ENCODE data around the gene FAM219A. TPM values are rescaled to one million over a fixed set of nuclear protein-coding genes. Genes with fewer than 3 reads are reported as not detected.

FAM219A gene
- total RNA-seq, 1 experiment from 2014 or later, result 38.6 TPM

GRCh38 chr9:34501372-34501771 lies 43.0 kb upstream of the FAM219A start:
- no peaks in the 10 kb centered on the region for H3K36me3 ChIP-seq (ENCODE audit: control insufficient read depth, insufficient read depth, low read length)
- H3K9me3 ChIP-seq (ENCODE audit: control insufficient read depth, insufficient read depth, low read depth, low read length), result no peaks in the 10 kb centered on the region
- no TSS peak for BruUV-seq (replicated peaks)
- TF ChIP-seq TCF7L2 (IDR thresholded peaks at IDR 0.05; ENCODE audit: low read depth, low read length) (no peak), CTCF (IDR thresholded peaks at IDR 0.05) (no peak), POLR2AphosphoS5 (IDR thresholded peaks at IDR 0.05; ENCODE audit: low read depth, low read length) (no peak), SIN3A (IDR thresholded peaks at IDR 0.05; ENCODE audit: borderline replicate concordance, insufficient read depth, low read depth, low read length) (no peak)
- TF ChIP-seq, protein P1, sequence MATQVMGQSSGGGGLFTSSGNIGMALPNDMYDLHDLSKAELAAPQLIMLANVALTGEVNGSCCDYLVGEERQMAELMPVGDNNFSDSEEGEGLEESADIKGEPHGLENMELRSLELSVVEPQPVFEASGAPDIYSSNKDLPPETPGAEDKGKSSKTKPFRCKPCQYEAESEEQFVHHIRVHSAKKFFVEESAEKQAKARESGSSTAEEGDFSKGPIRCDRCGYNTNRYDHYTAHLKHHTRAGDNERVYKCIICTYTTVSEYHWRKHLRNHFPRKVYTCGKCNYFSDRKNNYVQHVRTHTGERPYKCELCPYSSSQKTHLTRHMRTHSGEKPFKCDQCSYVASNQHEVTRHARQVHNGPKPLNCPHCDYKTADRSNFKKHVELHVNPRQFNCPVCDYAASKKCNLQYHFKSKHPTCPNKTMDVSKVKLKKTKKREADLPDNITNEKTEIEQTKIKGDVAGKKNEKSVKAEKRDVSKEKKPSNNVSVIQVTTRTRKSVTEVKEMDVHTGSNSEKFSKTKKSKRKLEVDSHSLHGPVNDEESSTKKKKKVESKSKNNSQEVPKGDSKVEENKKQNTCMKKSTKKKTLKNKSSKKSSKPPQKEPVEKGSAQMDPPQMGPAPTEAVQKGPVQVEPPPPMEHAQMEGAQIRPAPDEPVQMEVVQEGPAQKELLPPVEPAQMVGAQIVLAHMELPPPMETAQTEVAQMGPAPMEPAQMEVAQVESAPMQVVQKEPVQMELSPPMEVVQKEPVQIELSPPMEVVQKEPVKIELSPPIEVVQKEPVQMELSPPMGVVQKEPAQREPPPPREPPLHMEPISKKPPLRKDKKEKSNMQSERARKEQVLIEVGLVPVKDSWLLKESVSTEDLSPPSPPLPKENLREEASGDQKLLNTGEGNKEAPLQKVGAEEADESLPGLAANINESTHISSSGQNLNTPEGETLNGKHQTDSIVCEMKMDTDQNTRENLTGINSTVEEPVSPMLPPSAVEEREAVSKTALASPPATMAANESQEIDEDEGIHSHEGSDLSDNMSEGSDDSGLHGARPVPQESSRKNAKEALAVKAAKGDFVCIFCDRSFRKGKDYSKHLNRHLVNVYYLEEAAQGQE (IDR thresholded peaks at IDR 0.05; ENCODE audit: insufficient read depth in 1 of 2, low read depth in 2 of 2, low read length in 1 of 2), result no peak
- DNase-seq (ENCODE audit: low read depth, low spot score), result no peak
- no peak overlapping the region for H3K27ac ChIP-seq (ENCODE audit: low read length)
- ATAC-seq, result no peak
- peaks cover 14% of the 10 kb centered on the region for H3K4me1 ChIP-seq (ENCODE audit: control insufficient read depth, insufficient read depth, low read length)
- in situ Hi-C loops (cut with HindIII; ENCODE audit: low pct_unique_long_range_greater_than_20kb, low sequenced_read_pairs) (no loop called here), intact Hi-C loops (cut with micrococcal nuclease; ENCODE audit: unreplicated experiment) (loop anchor here (1.0 to 2.0 kb wide), 2 partner anchors 64 to 97 kb away; no protein-coding TSS in a partner anchor)
- ChIA-PET POLR2A (no interaction called here), CTCF (interaction anchor here (0.9 to 3.0 kb wide), 6 partner anchors 11 to 98 kb away, joined by 3 to 14 read pairs (median 4); no protein-coding TSS in a partner anchor)
- H3K4me3 ChIP-seq (ENCODE audit: low read depth in 2 of 2, low read length in 2 of 2), result no peak overlapping the region
- H3K27me3 ChIP-seq (ENCODE audit: control insufficient read depth, insufficient read depth, low read length), result no peaks in the 10 kb centered on the region

GRCh38 chr9:34500623-34501267 lies 42.4 kb upstream of the FAM219A start:
- H3K4me1 ChIP-seq (ENCODE audit: control insufficient read depth, insufficient read depth, low read length), result peaks cover 14% of the 10 kb centered on the region
- in situ Hi-C loops (cut with HindIII; ENCODE audit: low pct_unique_long_range_greater_than_20kb, low sequenced_read_pairs), result no loop called here
- ATAC-seq, result peak; percentile 80

More at GRCh38 chr9:34500623-34501267, 42.4 kb upstream of the FAM219A start:
- H3K4me3 ChIP-seq (ENCODE audit: low read depth in 2 of 2, low read length in 2 of 2), result no peak overlapping the region
- ChIA-PET CTCF (interaction anchor here (0.6 to 3.0 kb wide), 6 partner anchors 10 to 97 kb away, joined by 3 to 14 read pairs (median 4); no protein-coding TSS in a partner anchor), POLR2A (no interaction called here)
- H3K36me3 ChIP-seq (ENCODE audit: control insufficient read depth, insufficient read depth, low read length), result no peaks in the 10 kb centered on the region
- H3K27me3 ChIP-seq (ENCODE audit: control insufficient read depth, insufficient read depth, low read length), result no peaks in the 10 kb centered on the region
- H3K27ac ChIP-seq (ENCODE audit: low read length), result no peak overlapping the region
- no TSS peak for BruUV-seq (replicated peaks)
- peak; percentile 62 for DNase-seq (ENCODE audit: low read depth, low spot score)
- intact Hi-C loops (cut with micrococcal nuclease; ENCODE audit: unreplicated experiment), result loop anchor here (1.0 to 2.0 kb wide), 2 partner anchors 63 to 96 kb away; no protein-coding TSS in a partner anchor
- TF ChIP-seq CTCF (IDR thresholded peaks at IDR 0.05) (peak; percentile 99), TCF7L2 (IDR thresholded peaks at IDR 0.05; ENCODE audit: low read depth, low read length) (no peak), SIN3A (IDR thresholded peaks at IDR 0.05; ENCODE audit: borderline replicate concordance, insufficient read depth, low read depth, low read length) (no peak), POLR2AphosphoS5 (IDR thresholded peaks at IDR 0.05; ENCODE audit: low read depth, low read length) (no peak)
- TF ChIP-seq, protein P1 (IDR thresholded peaks at IDR 0.05; ENCODE audit: insufficient read depth in 1 of 2, low read depth in 2 of 2, low read length in 1 of 2), result no peak
- no peaks in the 10 kb centered on the region for H3K9me3 ChIP-seq (ENCODE audit: control insufficient read depth, insufficient read depth, low read depth, low read length)
